ENCODE measurements around the gene AREL1.
"Not testable (repeated sequence)": the region's sequence is repeated elsewhere in the genome, so short reads cannot be mapped to it uniquely, and the experiment has no call there.

AREL1 gene, protein sequence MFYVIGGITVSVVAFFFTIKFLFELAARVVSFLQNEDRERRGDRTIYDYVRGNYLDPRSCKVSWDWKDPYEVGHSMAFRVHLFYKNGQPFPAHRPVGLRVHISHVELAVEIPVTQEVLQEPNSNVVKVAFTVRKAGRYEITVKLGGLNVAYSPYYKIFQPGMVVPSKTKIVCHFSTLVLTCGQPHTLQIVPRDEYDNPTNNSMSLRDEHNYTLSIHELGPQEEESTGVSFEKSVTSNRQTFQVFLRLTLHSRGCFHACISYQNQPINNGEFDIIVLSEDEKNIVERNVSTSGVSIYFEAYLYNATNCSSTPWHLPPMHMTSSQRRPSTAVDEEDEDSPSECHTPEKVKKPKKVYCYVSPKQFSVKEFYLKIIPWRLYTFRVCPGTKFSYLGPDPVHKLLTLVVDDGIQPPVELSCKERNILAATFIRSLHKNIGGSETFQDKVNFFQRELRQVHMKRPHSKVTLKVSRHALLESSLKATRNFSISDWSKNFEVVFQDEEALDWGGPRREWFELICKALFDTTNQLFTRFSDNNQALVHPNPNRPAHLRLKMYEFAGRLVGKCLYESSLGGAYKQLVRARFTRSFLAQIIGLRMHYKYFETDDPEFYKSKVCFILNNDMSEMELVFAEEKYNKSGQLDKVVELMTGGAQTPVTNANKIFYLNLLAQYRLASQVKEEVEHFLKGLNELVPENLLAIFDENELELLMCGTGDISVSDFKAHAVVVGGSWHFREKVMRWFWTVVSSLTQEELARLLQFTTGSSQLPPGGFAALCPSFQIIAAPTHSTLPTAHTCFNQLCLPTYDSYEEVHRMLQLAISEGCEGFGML

GRCh38 chr14:74712499-74713394 lies at the start of gene AREL1, which contains the start of gene FCF1:
AREL1 (minus strand) TSS chr14:74713080; CDS start chr14:74685615, 27,465 bp downstream.
FCF1 (plus strand) TSS chr14:74713144; CDS start chr14:74713198, 54 bp downstream.
- DNase-seq (ENCODE audit: low read depth, low spot score): peak; percentile 55

GRCh38 chr14:74758505-74758904 lies 45.6 kb upstream of the AREL1 start:
- DNase-seq (ENCODE audit: low read depth, low spot score): not testable (repeated sequence)

DNA sequence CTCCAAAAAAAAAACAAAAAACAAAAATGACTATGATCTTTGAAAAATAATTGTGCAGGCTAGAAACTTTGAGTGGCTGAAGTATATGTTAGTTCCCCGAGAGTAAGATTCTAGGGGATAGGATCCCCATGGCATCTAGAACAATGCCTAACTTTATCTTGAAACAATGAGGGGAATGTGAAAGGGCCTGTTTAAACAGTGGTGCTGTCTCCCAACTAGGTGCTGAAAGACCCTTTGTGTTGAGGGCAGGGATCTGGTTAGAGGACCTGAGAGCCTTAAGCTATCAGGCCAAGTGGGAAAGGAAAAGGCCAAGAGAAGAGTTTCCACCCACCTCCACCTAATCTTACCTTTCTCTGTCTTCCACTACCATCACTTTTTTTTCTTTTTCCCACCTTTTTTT lies 43.4 kb upstream of the AREL1 start:
- DNase-seq (ENCODE audit: low read depth, low spot score): no peak

DNA sequence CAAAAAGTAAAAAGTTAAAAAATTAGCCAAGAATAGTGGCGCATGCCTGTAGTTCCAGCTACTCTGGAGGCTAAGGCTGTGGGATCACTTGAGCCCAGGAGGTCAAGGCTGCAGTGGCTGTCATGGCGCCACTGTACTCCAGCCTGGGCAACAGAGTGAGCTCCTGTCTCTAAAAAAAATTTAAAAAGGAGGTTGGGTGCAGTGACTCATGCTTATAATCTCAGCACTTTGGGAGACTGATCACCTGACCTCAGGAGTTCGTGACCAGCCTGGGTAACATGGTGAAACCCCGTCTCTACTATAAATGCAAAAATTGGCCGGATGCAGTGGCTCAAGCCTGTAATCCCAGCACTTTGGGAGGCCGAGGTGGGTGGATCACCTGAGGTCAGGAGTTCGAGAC lies 42.0 kb upstream of the AREL1 start:
- DNase-seq (ENCODE audit: low read depth, low spot score): no peak

GRCh38 chr14:74754157-74754556 lies 41.3 kb upstream of the AREL1 start:
- no peak for DNase-seq (ENCODE audit: low read depth, low spot score)

GRCh38 chr14:74747237-74747636 lies 34.4 kb upstream of the AREL1 start:
- DNase-seq (ENCODE audit: low read depth, low spot score): no peak

DNA sequence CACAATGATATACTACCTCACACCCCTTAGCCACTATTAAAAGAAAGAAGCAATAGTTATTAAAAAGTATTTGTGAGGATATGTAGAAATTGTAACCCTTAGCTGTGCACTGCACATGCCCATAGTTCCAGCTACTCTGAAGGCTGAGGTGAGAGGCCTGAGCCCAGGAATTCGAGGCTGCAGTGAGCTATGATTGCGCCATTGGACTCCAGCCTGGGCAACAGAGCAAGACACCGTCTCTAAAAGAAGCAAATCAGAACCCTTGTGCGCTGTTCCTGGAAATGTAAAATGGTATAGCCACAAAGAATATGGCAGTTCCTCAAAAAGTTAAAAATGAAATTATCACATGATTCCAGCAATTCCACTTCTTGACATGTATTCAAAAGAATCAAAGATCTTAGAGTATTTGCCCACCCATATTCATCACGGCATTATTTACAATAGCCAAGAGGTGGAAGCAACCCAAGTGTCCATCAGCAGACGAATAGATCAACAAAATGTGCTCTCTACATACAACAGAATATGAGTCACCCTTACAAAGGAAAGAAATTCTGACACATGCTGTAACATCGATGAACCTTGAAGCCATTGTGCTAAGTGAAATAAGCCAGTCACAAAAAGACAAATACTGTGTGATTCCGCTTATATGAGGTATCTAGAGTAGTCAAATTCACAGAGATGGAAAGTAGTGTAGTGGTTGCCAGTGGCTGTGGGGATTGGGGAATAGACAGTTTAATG lies 26.6 kb upstream of the AREL1 start:
- no peak for DNase-seq (ENCODE audit: low read depth, low spot score)

DNA sequence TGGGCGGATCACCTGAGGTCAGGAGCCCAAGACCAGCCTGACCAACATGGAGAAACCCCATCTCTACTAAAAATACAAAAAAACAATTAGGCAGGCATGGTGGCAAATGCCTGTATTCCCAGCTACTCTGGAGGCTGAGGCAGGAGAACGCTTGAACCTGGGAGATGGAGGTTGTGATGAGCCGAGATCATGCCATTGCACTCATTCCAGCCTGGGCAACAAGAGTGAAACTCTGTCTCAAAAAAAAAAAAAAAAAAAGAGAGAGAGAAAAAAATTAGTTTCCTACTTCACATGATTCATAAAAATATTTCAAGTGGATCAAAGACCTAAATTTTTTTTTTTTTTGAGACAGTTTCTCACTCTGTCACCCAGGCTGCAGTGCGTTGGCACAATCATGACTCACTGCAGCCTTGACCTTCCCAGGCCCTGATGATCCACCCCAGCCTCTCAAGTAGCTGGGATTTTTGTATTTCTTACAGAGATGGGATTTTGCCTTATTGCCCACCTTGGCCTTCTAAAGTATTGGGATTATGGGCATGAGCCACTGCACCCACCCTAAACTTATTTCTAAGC lies 25.0 kb upstream of the AREL1 start:
- DNase-seq (ENCODE audit: low read depth, low spot score): no peak

- DNase-seq (ENCODE audit: low read depth, low spot score): no peak
These were observed 22.2 kb upstream of the AREL1 start for GRCh38 chr14:74735125-74735524.

- DNase-seq (ENCODE audit: low read depth, low spot score): no peak
These were observed 20.3 kb upstream of the AREL1 start for GRCh38 chr14:74733221-74733620.

- no peak for DNase-seq (ENCODE audit: low read depth, low spot score)
These were observed 19.5 kb upstream of the AREL1 start for GRCh38 chr14:74732387-74732786.

DNA sequence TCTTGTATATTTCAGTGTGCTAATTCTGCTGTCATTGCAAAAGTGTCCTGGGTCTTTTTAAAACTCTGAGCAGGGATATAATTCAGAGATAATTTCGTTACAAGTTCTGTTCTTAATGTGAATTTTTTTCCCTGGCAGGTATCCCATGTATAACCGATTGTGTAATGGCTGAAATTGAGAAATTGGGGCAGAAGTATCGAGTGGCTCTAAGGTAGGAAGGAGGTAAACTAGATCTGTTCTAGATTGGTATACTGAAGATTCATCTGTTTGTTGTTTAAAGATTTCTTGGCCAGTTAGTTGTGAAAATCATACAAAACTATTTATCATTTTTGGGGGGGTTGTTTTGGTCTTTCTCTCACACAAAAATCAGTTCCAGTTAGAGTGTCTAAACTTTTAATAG lies 10.3 kb upstream of the AREL1 start:
- DNase-seq (ENCODE audit: low read depth, low spot score): no peak

DNA sequence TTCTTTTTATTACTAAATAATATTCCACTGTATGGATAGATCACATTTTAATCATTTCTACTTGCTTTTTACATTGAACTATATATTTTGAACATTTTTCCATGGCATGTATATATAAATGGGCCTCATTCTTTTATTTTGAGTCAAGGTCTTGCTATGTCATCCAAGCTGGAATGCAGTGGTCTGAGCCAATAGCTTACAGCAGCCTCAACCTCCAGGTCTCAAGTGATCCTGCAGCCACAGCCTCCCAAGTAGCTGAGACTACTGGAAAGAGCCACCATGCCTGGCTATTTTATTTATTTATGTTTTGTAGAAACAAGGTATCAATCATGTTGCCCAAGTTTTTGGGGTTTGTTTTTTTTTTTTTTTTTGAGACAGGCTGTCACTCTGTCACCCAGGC lies 7.6 kb upstream of the AREL1 start:
- DNase-seq (ENCODE audit: low read depth, low spot score): no peak

GRCh38 chr14:74713395-74713735 lies 485 bp upstream of the AREL1 start:
- no peak for DNase-seq (ENCODE audit: low read depth, low spot score)

- DNase-seq (ENCODE audit: low read depth, low spot score): no peak
These were observed 1.2 kb downstream of the AREL1 start for GRCh38 chr14:74711651-74712050.

- no peak for DNase-seq (ENCODE audit: low read depth, low spot score)
These were observed 2.4 kb downstream of the AREL1 start for GRCh38 chr14:74710480-74710879.

GRCh38 chr14:74705613-74706500 lies 7.0 kb downstream of the AREL1 start:
- no peak for DNase-seq (ENCODE audit: low read depth, low spot score)

- DNase-seq (ENCODE audit: low read depth, low spot score): no peak
These were observed 8.2 kb downstream of the AREL1 start for GRCh38 chr14:74704656-74705055.

DNA sequence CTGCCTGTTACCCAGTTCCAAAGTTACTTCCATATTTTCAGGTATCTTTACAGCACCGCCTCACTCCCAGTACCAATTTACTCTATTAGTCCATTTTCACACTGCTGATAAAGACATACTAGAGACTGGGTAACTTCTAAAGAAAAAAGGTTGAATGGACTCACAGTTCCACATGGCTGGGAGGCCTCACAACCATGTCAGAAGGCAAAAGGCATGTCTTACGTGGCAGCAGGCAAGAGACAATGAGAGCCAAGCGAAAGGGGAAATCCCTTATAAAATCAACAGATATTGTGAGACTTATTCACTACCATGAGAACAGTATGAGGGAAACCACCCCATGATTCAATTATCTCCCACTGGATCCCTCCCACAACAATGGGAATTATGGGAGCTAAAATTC lies 9.8 kb downstream of the AREL1 start:
- DNase-seq (ENCODE audit: low read depth, low spot score): no peak

GRCh38 chr14:74702293-74702692 lies 10.6 kb downstream of the AREL1 start:
- no peak for DNase-seq (ENCODE audit: low read depth, low spot score)

All from activated naive CD8-positive, alpha-beta T cell treated with anti-CD3 and anti-CD28 coated beads, Interleukin-2, amount 50 U/mL, for 16 hours (primary cell).